Measurements from ENCODE around the gene TMEM82.

- TF ChIP-seq CTCF (IDR thresholded peaks at IDR 0.05 in 4 of 5, conservative IDR thresholded peaks at IDR 0.05 in 1 of 5) = no peak
- no peak for TF ChIP-seq POLR2A (IDR thresholded peaks at IDR 0.05)
These were observed 46.5 kb downstream of the TMEM82 start for GRCh38 chr1:15788624-15789301.
